Measurements from ENCODE around the gene MEIS3. TPM values are rescaled to one million over a fixed set of nuclear protein-coding genes. Genes with fewer than 3 reads are reported as not detected.

MEIS3 gene
- total RNA-seq, result 10 to 100 TPM in 1 of 2 donors, 1 to 10 TPM in 1; 7.7 to 19.6 TPM
- polyA plus RNA-seq, result 1 to 10 TPM in 1 of 2 donors, under 1 TPM in 1; 0.75 to 3.9 TPM
- long read RNA-seq, donor 1, partial matches to known transcripts, result 0 of 2 reads
- long read RNA-seq, donor 1, other reads (novel, unspliced or antisense), result 1 of 2 reads
- long read RNA-seq, donor 2, partial matches to known transcripts, result 3 of 12 reads
- long read RNA-seq, donor 2, other reads (novel, unspliced or antisense), result 2 of 12 reads

- Histone ChIP-seq H3K4me3 (ENCODE audit: low read length in 2 of 2) (peak within 1 kb of the TSS in 1 of 2 donors; percentile 32), H3K36me3 (ENCODE audit: control insufficient read depth in 1 of 2, insufficient read depth in 2 of 2, low read length in 1 of 2) (no peaks in the 10 kb centered on the region), H3K4me1 (ENCODE audit: control insufficient read depth in 1 of 2, insufficient read depth in 2 of 2, low read length in 2 of 2) (no peaks in the 10 kb centered on the region), H3K9me3 (ENCODE audit: control insufficient read depth, low read length) (no peaks in the 10 kb centered on the region), H3K27ac (ENCODE audit: low read depth in 1 of 2, low read length in 2 of 2) (no peak within 1 kb of the TSS), H3K27me3 (ENCODE audit: control insufficient read depth in 1 of 2, insufficient read depth in 2 of 2, low read length in 1 of 2) (peaks cover 0 to 2% of the 10 kb centered on the region in 2 donors)
- DNase-seq (no peak), ATAC-seq (ENCODE audit: low FRiP score) (no peak)
- intact Hi-C loops (cut with DNase I), result no loop called here
- 1% methylated on average over 14 to 70 of the region's 70 CpGs for WGBS, 2 donors
Measured at GRCh38 chr19:47419030-47419783, at the start of gene MEIS3. MEIS3 (minus strand) TSS chr19:47419527; CDS start chr19:47419081, 446 bp downstream.

GRCh38 chr19:47467914-47468313 is 48.6 kb upstream of the MEIS3 start:
- WGBS, 2 donors, result 42 to 43% methylated on average over 9 of the region's 9 CpGs
- no peak overlapping the region for H3K4me3 ChIP-seq (ENCODE audit: low read length in 2 of 2)
- no peak overlapping the region for H3K27ac ChIP-seq (ENCODE audit: low read depth in 1 of 2, low read length in 2 of 2)
- no peaks in the 10 kb centered on the region for H3K36me3 ChIP-seq (ENCODE audit: control insufficient read depth in 1 of 2, insufficient read depth in 2 of 2, low read length in 1 of 2)
- H3K27me3 ChIP-seq (ENCODE audit: control insufficient read depth in 1 of 2, insufficient read depth in 2 of 2, low read length in 1 of 2), result no peaks in the 10 kb centered on the region
- H3K9me3 ChIP-seq (ENCODE audit: control insufficient read depth, low read length), result no peaks in the 10 kb centered on the region
- intact Hi-C loops (cut with DNase I), result no loop called here
- no peaks in the 10 kb centered on the region for H3K4me1 ChIP-seq (ENCODE audit: control insufficient read depth in 1 of 2, insufficient read depth in 2 of 2, low read length in 2 of 2)
- no peak for ATAC-seq (ENCODE audit: low FRiP score)
- no peak for DNase-seq

GRCh38 chr19:47465957-47466356 is 46.6 kb upstream of the MEIS3 start:
- Histone ChIP-seq H3K4me1 (ENCODE audit: control insufficient read depth in 1 of 2, insufficient read depth in 2 of 2, low read length in 2 of 2) (no peaks in the 10 kb centered on the region), H3K36me3 (ENCODE audit: control insufficient read depth in 1 of 2, insufficient read depth in 2 of 2, low read length in 1 of 2) (no peaks in the 10 kb centered on the region), H3K27ac (ENCODE audit: low read depth in 1 of 2, low read length in 2 of 2) (no peak overlapping the region), H3K9me3 (ENCODE audit: control insufficient read depth, low read length) (no peaks in the 10 kb centered on the region), H3K27me3 (ENCODE audit: control insufficient read depth in 1 of 2, insufficient read depth in 2 of 2, low read length in 1 of 2) (no peaks in the 10 kb centered on the region), H3K4me3 (ENCODE audit: low read length in 2 of 2) (no peak overlapping the region)
- ATAC-seq (ENCODE audit: low FRiP score) (no peak), DNase-seq (no peak)
- 87% methylated on average over 27 of the region's 27 CpGs for WGBS, 2 donors
- intact Hi-C loops (cut with DNase I), result no loop called here

- Histone ChIP-seq H3K27ac (ENCODE audit: low read depth in 1 of 2, low read length in 2 of 2) (no peak overlapping the region), H3K27me3 (ENCODE audit: control insufficient read depth in 1 of 2, insufficient read depth in 2 of 2, low read length in 1 of 2) (no peaks in the 10 kb centered on the region), H3K4me3 (ENCODE audit: low read length in 2 of 2) (no peak overlapping the region), H3K4me1 (ENCODE audit: control insufficient read depth in 1 of 2, insufficient read depth in 2 of 2, low read length in 2 of 2) (no peaks in the 10 kb centered on the region), H3K36me3 (ENCODE audit: control insufficient read depth in 1 of 2, insufficient read depth in 2 of 2, low read length in 1 of 2) (no peaks in the 10 kb centered on the region), H3K9me3 (ENCODE audit: control insufficient read depth, low read length) (no peaks in the 10 kb centered on the region)
- intact Hi-C loops (cut with DNase I), result no loop called here
- no peak for DNase-seq
- ATAC-seq (ENCODE audit: low FRiP score), result no peak
- 72 to 76% methylated on average over 10 of the region's 10 CpGs for WGBS, 2 donors
Measured at GRCh38 chr19:47464675-47465419, 45.5 kb upstream of the MEIS3 start.

- ATAC-seq (ENCODE audit: low FRiP score) (no peak), DNase-seq (no peak)
- H3K4me3 ChIP-seq (ENCODE audit: low read length in 2 of 2), result no peak overlapping the region
- no peaks in the 10 kb centered on the region for H3K36me3 ChIP-seq (ENCODE audit: control insufficient read depth in 1 of 2, insufficient read depth in 2 of 2, low read length in 1 of 2)
- WGBS, 2 donors, result 70 to 81% methylated on average over 5 of the region's 5 CpGs
- H3K27ac ChIP-seq (ENCODE audit: low read depth in 1 of 2, low read length in 2 of 2), result no peak overlapping the region
- no peaks in the 10 kb centered on the region for H3K27me3 ChIP-seq (ENCODE audit: control insufficient read depth in 1 of 2, insufficient read depth in 2 of 2, low read length in 1 of 2)
- intact Hi-C loops (cut with DNase I), result no loop called here
- H3K4me1 ChIP-seq (ENCODE audit: control insufficient read depth in 1 of 2, insufficient read depth in 2 of 2, low read length in 2 of 2), result no peaks in the 10 kb centered on the region
- no peaks in the 10 kb centered on the region for H3K9me3 ChIP-seq (ENCODE audit: control insufficient read depth, low read length)
Measured at GRCh38 chr19:47461876-47462275, 42.5 kb upstream of the MEIS3 start.

GRCh38 chr19:47459477-47459876 is 40.1 kb upstream of the MEIS3 start:
- H3K36me3 ChIP-seq (ENCODE audit: control insufficient read depth in 1 of 2, insufficient read depth in 2 of 2, low read length in 1 of 2), result no peaks in the 10 kb centered on the region
- DNase-seq (no peak), ATAC-seq (ENCODE audit: low FRiP score) (no peak)
- WGBS, 2 donors, result 86% methylated on average over 13 to 14 of the region's 14 CpGs
- intact Hi-C loops (cut with DNase I), result no loop called here
- no peak overlapping the region for H3K4me3 ChIP-seq (ENCODE audit: low read length in 2 of 2)
- no peaks in the 10 kb centered on the region for H3K4me1 ChIP-seq (ENCODE audit: control insufficient read depth in 1 of 2, insufficient read depth in 2 of 2, low read length in 2 of 2)
- H3K27ac ChIP-seq (ENCODE audit: low read depth in 1 of 2, low read length in 2 of 2), result no peak overlapping the region
- H3K9me3 ChIP-seq (ENCODE audit: control insufficient read depth, low read length), result peaks cover 4% of the 10 kb centered on the region
- H3K27me3 ChIP-seq (ENCODE audit: control insufficient read depth in 1 of 2, insufficient read depth in 2 of 2, low read length in 1 of 2), result no peaks in the 10 kb centered on the region

GRCh38 chr19:47458672-47459071 is 39.3 kb upstream of the MEIS3 start:
- WGBS, 2 donors, result 30% methylated on average over 5 of the region's 5 CpGs
- ATAC-seq (ENCODE audit: low FRiP score) (no peak), DNase-seq (no peak)
- no peaks in the 10 kb centered on the region for H3K4me1 ChIP-seq (ENCODE audit: control insufficient read depth in 1 of 2, insufficient read depth in 2 of 2, low read length in 2 of 2)
- H3K9me3 ChIP-seq (ENCODE audit: control insufficient read depth, low read length), result peaks cover 4% of the 10 kb centered on the region
- H3K27ac ChIP-seq (ENCODE audit: low read depth in 1 of 2, low read length in 2 of 2), result no peak overlapping the region
- H3K36me3 ChIP-seq (ENCODE audit: control insufficient read depth in 1 of 2, insufficient read depth in 2 of 2, low read length in 1 of 2), result no peaks in the 10 kb centered on the region
- H3K27me3 ChIP-seq (ENCODE audit: control insufficient read depth in 1 of 2, insufficient read depth in 2 of 2, low read length in 1 of 2), result no peaks in the 10 kb centered on the region
- no peak overlapping the region for H3K4me3 ChIP-seq (ENCODE audit: low read length in 2 of 2)
- intact Hi-C loops (cut with DNase I), result no loop called here

- intact Hi-C loops (cut with DNase I), result no loop called here
- Histone ChIP-seq H3K27me3 (ENCODE audit: control insufficient read depth in 1 of 2, insufficient read depth in 2 of 2, low read length in 1 of 2) (no peaks in the 10 kb centered on the region), H3K4me1 (ENCODE audit: control insufficient read depth in 1 of 2, insufficient read depth in 2 of 2, low read length in 2 of 2) (no peaks in the 10 kb centered on the region), H3K36me3 (ENCODE audit: control insufficient read depth in 1 of 2, insufficient read depth in 2 of 2, low read length in 1 of 2) (no peaks in the 10 kb centered on the region), H3K9me3 (ENCODE audit: control insufficient read depth, low read length) (peaks cover 4% of the 10 kb centered on the region), H3K4me3 (ENCODE audit: low read length in 2 of 2) (no peak overlapping the region), H3K27ac (ENCODE audit: low read depth in 1 of 2, low read length in 2 of 2) (no peak overlapping the region)
- DNase-seq, result no peak
- WGBS, 2 donors, result 24 to 27% methylated on average over 74 to 77 of the region's 77 CpGs
- ATAC-seq (ENCODE audit: low FRiP score), result no peak
Measured at GRCh38 chr19:47456721-47457474, 37.6 kb upstream of the MEIS3 start.
